ENCODE results near the gene PRKCSH.
"Not testable (repeated sequence)": the region's sequence is repeated elsewhere in the genome, so short reads cannot be mapped to it uniquely, and the experiment has no call there.

DNA sequence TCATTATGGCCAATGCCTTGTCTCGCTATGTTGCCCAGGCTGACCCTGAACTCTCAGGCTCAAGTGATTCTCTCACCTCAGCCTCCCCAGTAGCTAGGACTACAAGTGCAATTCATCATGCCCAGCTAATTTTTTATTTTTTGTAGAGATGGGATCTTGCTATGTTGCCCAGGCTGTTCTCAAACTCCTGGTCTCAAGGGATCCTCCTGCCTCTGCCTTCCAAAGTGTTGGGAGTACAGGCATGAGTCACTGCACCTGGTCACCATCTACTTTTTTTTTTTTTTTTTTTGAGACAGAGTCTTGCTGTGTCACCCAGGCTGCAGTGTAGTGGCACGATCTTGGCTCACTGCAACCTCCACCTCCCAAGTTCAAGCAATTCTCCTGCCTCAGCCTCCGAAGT lies 39.9 kb downstream of the PRKCSH start:
- TF ChIP-seq, protein P1, sequence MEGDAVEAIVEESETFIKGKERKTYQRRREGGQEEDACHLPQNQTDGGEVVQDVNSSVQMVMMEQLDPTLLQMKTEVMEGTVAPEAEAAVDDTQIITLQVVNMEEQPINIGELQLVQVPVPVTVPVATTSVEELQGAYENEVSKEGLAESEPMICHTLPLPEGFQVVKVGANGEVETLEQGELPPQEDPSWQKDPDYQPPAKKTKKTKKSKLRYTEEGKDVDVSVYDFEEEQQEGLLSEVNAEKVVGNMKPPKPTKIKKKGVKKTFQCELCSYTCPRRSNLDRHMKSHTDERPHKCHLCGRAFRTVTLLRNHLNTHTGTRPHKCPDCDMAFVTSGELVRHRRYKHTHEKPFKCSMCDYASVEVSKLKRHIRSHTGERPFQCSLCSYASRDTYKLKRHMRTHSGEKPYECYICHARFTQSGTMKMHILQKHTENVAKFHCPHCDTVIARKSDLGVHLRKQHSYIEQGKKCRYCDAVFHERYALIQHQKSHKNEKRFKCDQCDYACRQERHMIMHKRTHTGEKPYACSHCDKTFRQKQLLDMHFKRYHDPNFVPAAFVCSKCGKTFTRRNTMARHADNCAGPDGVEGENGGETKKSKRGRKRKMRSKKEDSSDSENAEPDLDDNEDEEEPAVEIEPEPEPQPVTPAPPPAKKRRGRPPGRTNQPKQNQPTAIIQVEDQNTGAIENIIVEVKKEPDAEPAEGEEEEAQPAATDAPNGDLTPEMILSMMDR (conservative IDR thresholded peaks at IDR 0.05) = not testable (repeated sequence)
- not testable (repeated sequence) for TF ChIP-seq ZFX (IDR thresholded peaks at IDR 0.05)

All from C4-2B (cell line).